ENCODE results near the gene STIM2. TPM values are rescaled to one million over a fixed set of nuclear protein-coding genes. Genes with fewer than 3 reads are reported as not detected.
"Not testable (repeated sequence)": the region's sequence is repeated elsewhere in the genome, so short reads cannot be mapped to it uniquely, and the experiment has no call there.

Gene STIM2
- polyA plus RNA-seq, 1 donor, result 46.6 TPM

DNA sequence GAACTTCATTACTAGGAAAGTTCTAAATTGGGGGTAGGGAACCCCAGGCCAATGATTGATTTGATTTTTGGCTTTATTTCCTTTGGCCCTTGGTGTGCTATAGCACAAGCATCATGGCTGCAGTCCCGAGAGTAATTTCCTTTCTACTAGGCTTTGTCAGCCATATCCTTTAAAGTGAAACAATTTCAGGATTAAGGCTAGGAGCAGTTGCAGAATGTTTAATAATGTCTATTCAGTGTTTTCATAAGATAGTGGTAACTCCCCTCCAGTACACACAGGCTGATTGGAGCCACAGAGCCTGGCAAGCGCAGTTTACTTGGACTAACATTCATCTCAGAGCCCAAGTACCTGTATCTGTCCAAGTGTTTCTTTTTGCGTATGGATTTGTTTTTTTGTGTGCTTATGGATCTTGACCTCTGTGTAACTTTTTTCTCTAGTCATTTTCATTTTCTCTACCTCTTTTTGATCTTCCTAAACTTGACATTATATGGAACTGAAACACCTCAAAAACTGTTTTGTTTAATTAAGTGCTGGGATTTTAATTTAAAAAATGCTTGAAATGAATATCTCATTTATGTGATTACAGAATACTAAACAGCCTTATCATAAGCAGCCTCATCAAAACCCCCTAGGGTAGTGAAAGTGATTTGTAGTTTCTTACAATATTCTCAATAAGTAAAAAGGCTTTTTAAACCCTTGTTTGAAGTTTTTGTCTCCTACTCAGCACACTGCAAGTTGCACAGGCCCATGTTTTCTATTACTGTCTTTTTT is 7.5 kb downstream of the STIM2 start:
- no peak for DNase-seq (ENCODE audit: low read depth)

GRCh38 chr4:26870576-26871262 is 10.1 kb downstream of the STIM2 start:
- no peak for DNase-seq (ENCODE audit: low read depth)

DNA sequence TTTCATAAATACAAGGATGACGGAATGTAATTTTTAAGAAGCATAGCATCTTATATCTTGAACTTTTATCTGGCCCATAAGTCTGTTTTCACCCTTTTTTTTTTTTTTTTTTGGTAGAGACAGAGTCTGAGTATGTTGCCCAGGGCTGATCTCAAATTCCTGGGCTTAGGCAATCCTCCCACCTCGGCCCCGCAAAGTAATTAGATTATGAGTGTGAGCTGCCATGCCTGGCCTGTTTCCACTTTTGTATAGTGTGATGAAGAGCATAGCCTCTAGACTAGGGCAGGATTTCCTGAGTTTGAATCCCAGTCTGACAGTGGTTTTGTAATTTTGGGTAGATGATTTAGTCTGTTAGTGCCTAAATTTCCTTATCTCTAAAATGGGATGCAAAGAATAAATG is 11.0 kb downstream of the STIM2 start:
- no peak for DNase-seq (ENCODE audit: low read depth)

GRCh38 chr4:26873391-26874026 is 12.9 kb downstream of the STIM2 start:
- DNase-seq (ENCODE audit: low read depth), result no peak

DNA sequence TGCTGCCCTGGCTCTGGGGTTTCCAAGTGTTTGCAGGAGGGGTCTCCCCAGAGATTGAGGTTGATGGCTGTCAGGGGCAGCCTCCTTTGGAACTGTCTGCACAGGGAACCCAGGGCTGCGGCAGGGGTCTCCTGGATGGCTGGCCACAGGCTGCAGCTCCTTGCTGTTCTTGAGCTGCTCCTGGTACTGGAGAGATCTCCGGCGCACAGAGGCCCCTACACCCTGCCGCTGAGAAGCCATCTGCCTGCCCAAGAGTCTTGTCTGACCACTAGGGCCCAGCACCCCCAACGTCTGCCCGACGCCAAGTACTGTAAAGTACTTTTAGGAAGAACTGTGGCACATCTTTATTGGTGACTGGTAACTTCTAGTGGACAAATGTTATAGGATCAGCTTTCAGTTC is 13.5 kb downstream of the STIM2 start:
- no peak for DNase-seq (ENCODE audit: low read depth)

DNA sequence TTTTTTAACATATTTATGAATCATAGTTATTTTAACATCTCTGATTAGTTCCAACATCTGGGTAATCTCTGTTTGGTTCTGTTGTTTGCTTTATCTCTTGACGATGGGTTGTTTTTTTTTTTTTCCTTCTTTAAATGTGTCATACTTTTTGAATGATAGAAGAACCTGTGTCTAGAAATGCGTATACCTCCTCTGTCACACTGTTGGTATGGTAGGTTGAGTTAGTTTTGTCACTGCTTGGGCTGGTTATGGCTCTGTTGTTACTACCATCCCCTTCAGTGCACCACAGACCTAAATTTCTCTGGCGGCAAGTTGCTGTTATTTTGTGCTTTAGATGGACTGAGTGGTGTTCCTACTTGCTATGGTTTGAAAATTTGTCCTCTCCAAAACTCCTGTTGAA is 16.8 kb downstream of the STIM2 start:
- no peak for DNase-seq (ENCODE audit: low read depth)

DNA sequence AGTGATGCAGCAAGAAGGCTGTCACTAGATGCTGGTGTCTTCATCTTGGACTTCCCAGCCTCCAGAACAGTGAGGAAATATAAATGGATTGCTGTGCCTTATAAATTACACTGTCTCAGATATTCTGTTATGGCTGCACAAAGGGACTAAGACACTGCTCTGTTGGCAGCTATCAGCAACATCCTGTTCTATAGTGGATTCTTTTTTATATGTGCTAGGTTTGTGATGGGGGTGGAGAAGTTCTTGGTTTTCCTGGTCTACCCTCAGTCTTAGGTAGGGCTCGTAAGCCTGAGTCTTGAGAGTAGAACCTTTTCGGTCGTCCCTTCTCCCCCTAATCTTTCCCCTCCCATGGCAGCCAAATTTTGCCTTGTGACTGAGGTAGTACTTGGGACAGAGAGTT is 17.3 kb downstream of the STIM2 start:
- DNase-seq (ENCODE audit: low read depth), result no peak

DNA sequence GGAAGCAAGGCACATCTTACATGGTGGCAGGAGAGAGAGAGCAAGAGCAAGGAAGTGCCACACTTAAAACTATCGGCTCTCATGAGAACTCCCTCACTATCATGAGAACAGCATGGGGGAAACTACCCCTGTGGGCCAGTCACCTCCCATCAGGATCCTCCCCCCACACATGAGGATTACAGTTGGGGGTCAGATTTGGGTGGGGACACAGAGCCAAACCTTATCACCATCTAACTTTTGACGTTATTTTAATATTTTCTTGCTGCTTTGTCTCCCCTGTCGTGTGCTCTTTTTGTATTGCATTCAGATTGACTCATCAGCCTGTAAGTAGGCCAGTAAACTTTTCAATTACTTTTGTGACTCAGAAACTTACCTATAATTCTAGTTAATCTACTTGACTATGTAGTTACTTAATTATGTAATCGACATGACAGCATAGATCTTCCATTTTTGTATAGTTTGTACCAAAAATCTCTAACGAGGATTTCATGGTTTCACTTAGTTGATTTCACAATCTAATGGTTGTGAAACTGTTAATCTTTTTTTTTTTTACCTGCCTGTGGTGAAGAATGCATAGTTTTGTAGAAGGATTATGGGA is 18.3 kb downstream of the STIM2 start:
- DNase-seq (ENCODE audit: low read depth), result no peak

DNA sequence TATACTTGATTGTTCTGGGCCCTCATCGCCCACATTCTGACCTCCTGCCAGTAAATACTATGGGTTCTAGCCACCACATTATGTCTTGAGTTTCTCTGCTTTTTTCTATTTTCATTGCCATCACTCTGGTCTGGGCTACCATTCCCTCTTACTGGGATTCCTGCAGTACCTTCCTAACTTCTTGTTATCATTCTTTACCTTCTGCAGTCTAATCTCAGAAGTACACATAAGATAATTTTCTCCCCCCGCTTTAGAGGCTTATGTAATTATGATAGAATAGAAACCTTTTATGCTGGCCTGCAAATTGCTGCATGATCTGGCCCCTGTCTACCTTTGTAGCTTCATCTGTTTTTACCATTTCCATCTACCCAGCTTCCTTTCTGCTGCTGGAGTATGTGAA is 19.2 kb downstream of the STIM2 start:
- DNase-seq (ENCODE audit: low read depth), result no peak

DNA sequence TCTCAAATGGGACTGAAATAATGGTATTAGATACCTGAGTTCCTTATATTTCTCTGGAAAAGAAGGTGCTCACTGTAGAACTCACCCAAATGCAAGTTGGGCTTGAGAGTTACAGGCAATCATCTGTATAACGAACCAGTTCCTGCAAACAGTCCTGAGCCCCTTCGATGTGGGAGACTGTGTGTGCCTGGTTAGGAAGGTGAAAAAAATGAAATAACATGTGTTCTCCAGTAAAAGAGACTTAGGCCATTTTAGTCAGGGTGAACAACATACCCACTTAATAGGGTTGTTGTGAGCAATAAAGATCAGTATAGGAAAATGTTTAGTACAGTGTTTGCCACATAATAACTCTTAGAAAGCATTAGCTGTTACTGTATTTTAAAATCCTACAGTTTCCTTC is 23.4 kb downstream of the STIM2 start:
- no peak for DNase-seq (ENCODE audit: low read depth)

GRCh38 chr4:26884486-26884988 is 23.9 kb downstream of the STIM2 start:
- no peak for DNase-seq (ENCODE audit: low read depth)

- no peak for DNase-seq (ENCODE audit: low read depth)
Observed at GRCh38 chr4:26885912-26886274, 25.3 kb downstream of the STIM2 start.

- no peak for DNase-seq (ENCODE audit: low read depth)
Observed at GRCh38 chr4:26887143-26887542, 26.5 kb downstream of the STIM2 start.

DNA sequence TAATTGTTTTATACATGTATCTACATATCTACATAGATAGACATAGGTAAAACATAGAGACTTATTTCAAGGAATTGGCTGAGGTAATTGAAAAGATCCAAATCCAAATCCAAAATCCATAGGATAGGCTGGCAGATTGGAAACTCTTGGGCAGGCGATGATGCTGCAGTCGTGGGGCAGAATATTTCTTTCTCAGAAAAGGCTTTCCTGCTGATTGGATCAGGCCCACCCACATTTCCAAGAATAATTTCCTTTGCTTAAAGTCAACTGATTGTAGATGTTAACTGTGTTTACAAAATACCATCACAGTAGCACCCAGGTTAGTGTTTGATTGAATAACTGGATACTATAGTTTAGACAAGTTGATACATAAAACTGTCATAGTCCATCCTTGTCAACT is 27.2 kb downstream of the STIM2 start:
- no peak for DNase-seq (ENCODE audit: low read depth)

GRCh38 chr4:26889356-26889755 is 28.7 kb downstream of the STIM2 start:
- no peak for DNase-seq (ENCODE audit: low read depth)

DNA sequence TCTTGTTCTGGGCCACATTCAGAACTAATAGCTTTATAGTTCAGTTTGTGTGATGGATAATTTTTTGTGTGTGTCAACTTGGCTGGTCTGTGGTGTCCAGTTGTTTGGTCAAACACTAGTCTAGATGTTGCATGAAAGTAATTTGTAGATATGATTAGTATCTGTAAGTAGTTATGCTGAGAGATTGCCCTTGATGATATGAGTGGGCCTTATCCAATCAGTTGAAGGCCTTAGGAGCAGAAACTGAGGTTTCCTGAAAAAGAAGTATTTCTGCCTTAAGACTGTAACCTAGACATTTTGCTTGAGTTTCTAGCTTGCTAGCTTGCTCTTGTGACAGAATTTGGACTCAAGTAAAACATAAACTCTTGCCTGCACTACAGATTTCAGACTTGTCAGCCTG is 30.4 kb downstream of the STIM2 start:
- DNase-seq (ENCODE audit: low read depth), result no peak

DNA sequence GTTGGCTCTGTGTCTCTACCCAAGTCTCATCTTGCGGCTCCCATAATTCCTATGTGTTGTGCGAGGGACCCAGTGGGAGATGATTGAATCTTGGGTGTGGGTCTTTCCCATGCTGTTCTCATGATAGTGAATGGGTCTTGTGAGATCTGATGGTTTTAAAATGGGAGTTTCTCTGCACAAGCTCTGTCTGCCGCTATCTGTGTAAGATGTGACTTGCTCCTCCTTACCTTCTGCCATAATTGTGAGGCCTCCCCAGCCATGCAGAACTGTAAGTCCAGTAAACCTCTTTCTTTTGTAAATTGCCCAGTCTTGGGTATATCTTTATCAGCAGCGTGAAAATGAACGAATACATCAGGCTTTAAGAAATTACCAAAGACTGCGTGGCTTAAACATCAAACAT is 31.2 kb downstream of the STIM2 start:
- no peak for DNase-seq (ENCODE audit: low read depth)

DNA sequence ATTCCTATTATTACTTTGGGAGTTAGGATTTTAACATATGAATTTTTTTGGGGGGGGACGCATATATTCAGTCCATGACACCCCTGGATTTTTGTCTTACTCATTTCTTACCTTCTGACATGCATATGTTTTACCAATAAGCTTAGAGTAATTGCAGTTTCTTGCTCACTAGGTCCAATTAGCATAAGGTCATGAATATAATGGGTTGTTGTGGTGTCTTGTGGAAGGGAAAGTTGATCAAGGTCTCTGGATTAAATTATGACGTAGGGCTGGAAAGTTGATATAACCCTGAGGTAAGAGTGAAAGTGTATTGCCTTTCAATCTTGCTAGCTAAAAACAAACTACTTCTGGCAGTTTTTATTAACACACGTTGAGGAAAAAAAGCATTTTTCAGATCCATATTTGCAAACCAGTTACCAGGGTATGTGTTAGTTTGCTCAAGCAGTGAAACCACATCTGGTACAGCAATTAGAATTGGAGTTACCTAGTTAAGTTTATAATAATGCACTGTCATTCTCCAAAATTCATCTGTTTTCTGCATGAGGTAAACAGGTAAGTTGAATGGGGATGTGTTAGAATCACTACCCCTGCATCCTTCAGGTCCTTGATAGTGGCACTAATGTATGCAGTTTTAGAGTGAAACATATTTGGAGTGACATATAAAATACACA is 32.0 kb downstream of the STIM2 start:
- no peak for DNase-seq (ENCODE audit: low read depth)

GRCh38 chr4:26893491-26893890 is 32.9 kb downstream of the STIM2 start:
- no peak for DNase-seq (ENCODE audit: low read depth)

GRCh38 chr4:26894881-26895280 is 34.2 kb downstream of the STIM2 start:
- DNase-seq (ENCODE audit: low read depth), result not testable (repeated sequence)

- no peak for DNase-seq (ENCODE audit: low read depth)
Observed at GRCh38 chr4:26896636-26897035, 36.0 kb downstream of the STIM2 start.

DNA sequence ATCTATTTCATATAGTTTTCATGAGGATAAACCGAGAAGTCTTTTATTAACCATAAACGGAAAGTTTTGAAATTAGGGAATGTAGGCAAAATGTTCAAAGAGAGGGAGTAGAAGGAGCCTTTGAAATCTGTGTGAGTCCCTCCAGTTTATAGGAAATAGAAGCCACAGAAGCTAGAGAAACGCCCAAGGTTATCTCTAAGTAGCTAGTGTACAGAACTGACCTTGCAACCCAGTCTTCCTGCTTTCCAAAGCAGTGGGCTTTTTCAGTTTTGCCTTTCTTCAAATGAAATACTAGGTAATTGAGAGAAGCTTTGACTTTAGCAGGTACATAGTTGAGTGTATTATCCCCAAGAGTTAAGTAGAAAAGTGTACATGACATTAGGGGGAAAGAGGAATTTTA is 39.4 kb downstream of the STIM2 start:
- no peak for DNase-seq (ENCODE audit: low read depth)

Data from forelimb muscle (tissue), 1 donor.